OCI-LY7 (cell line): ENCODE measurements around the gene COL13A1. TPM values are rescaled to one million over a fixed set of nuclear protein-coding genes. Genes with fewer than 3 reads are reported as not detected.

Experiments
- BruUV-seq: library from RNA; stranded (reverse); fragments of 400-500 nt; replicated peaks from 2 replicates; lab custom pipeline; 2021; lab: Mats Ljungman, UMichigan
- CTCF ChIA-PET: fragments of 300-600 bp; sonication (Branson Sonifier 250); formaldehyde crosslinking; loops from one replicate; lab custom pipeline; 2022; ENCODE audit warnings: antibody characterized with exemption; ENCODE audit not compliant: unreplicated experiment; lab: Charles Lee
- POLR2A ChIA-PET: fragments of 300-600 bp; sonication (Branson Sonifier 250); formaldehyde crosslinking; loops from one replicate; lab custom pipeline; 2022; ENCODE audit warnings: antibody characterized with exemption; lab: Charles Lee
- DNase-seq: peaks from one replicate; pipeline ENCODE4 v3.0.0-alpha.2; 2015; ENCODE audit warnings: low spot score
- H2AFZ ChIP-seq: fragments of 200-600 bp; sonication (generic), shearing (Covaris generic); 2 replicates; pipeline ENCODE4 v1.6.1; 2014; ENCODE audit warnings: mild to moderate bottlenecking, antibody characterized with exemption, low read length, moderate library complexity
- H3K27ac ChIP-seq: fragments of 200-600 bp; sonication (generic); 2 replicates; pipeline ENCODE4 v1.5.1; 2014; ENCODE audit warnings: mixed run types, low read depth, mild to moderate bottlenecking, moderate library complexity, low read length, inconsistent platforms; ENCODE audit not compliant: poor library complexity, severe bottlenecking
- H3K36me3 ChIP-seq: fragments of 200-600 bp; sonication (generic); 2 replicates; pipeline ENCODE4 v1.6.1; 2014; ENCODE audit warnings: mild to moderate bottlenecking, antibody characterized with exemption, low read length, moderate library complexity, mixed read lengths; ENCODE audit not compliant: insufficient read depth
- H3K4me1 ChIP-seq: fragments of 200-600 bp; sonication (generic); 2 replicates; pipeline ENCODE4 v1.5.1; 2014; ENCODE audit warnings: mild to moderate bottlenecking, low read length; ENCODE audit not compliant: insufficient read depth, poor library complexity, severe bottlenecking
- H3K4me2 ChIP-seq: fragments of 200-600 bp; sonication (generic); 2 replicates; pipeline ENCODE4 v1.6.1; 2014; ENCODE audit warnings: mild to moderate bottlenecking, low read length
- H3K4me3 ChIP-seq: fragments of 200-600 bp; sonication (generic); 2 replicates; pipeline ENCODE4 v1.5.1; 2014; ENCODE audit warnings: mild to moderate bottlenecking, low read depth, low read length; ENCODE audit not compliant: poor library complexity, severe bottlenecking
- H3K79me2 ChIP-seq: fragments of 200-600 bp; sonication (generic); 2 replicates; pipeline ENCODE4 v1.6.1; 2016; ENCODE audit warnings: low read depth, mild to moderate bottlenecking, low read length, moderate library complexity, mixed read lengths; ENCODE audit not compliant: insufficient read depth
- H3K9me2 ChIP-seq: fragments of 200-600 bp; sonication (generic); 2 replicates; pipeline ENCODE4 v1.6.1; 2016; ENCODE audit warnings: mild to moderate bottlenecking, low read length, mixed read lengths; ENCODE audit not compliant: insufficient read depth
- H3K9me3 ChIP-seq: fragments of 200-600 bp; sonication (generic); 2 replicates; pipeline ENCODE4 v1.6.1; 2014; ENCODE audit warnings: mild to moderate bottlenecking, mixed run types, low read length, mixed read lengths
- H4K20me1 ChIP-seq: fragments of 200-600 bp; sonication (generic); 2 replicates; pipeline ENCODE4 v1.6.1; 2014; ENCODE audit warnings: mild to moderate bottlenecking, antibody characterized with exemption, low read length, moderate library complexity, mixed read lengths; ENCODE audit not compliant: insufficient read depth
- CTCF ChIP-seq: fragments of 200-600 bp; sonication (generic); conservative IDR thresholded peaks from 2 replicates; pipeline ENCODE4 v1.5.1; 2014; ENCODE audit warnings: mild to moderate bottlenecking, antibody characterized with exemption, low read length, moderate library complexity, mixed read lengths
- EZH2phosphoT487 ChIP-seq: fragments of 200-600 bp; sonication (generic); IDR thresholded peaks from 2 replicates; pipeline ENCODE4 v1.6.1; 2018; ENCODE audit warnings: low read depth, borderline replicate concordance, mild to moderate bottlenecking, mixed run types, antibody characterized with exemption, low read length, moderate library complexity, mixed read lengths
- intact Hi-C: fragments of 100-400 bp; cut with micrococcal nuclease; formaldehyde crosslinking; loops from one replicate; pipeline ENCODE4 v1.10.0; 2022; ENCODE audit not compliant: unreplicated experiment
- total RNA-seq, 2 experiments: library from RNA; depleted of rRNA in 1 of 2; stranded (reverse); fragments of >200 nt in 1 of 2; shearing (Covaris generic) in 1 of 2; gene quantifications; 2 replicates each; pipeline ENCODE4 v1.2.3, GENCODE V29; 2014 to 2022

The COL13A1 gene
- total RNA-seq, 2 experiments from 2014 or later: 0.06 TPM; not detected in 1

GRCh38 chr10:69869291-69869961 lies 67.7 kb downstream of the COL13A1 start:
- CTCF ChIA-PET: no interaction called here
- intact Hi-C loops: no loop called here

DNA sequence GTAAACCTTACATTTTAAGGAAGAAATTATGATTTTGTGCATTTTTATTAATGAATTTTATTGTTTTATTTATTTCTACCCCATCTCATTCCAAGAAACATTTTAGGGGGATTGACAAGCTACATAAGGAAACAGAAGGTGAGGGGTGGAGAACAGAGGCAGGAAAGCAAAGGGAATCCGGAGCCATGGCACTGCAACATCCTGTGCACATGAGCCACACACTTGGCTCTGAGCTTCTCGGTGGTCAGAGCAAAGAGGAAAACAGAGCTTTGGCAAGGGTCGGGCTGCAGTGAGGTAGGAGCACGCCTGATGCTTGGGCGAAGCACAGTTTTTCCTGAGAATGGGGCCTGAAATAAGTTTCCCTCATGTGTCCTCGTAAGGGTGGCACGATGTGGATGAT lies 68.9 kb downstream of the COL13A1 start:
- Histone ChIP-seq H3K9me3 (no peaks in the 10 kb centered on the region), H3K36me3 (no peaks in the 10 kb centered on the region), H3K4me3 (no peak overlapping the region), H4K20me1 (no peaks in the 10 kb centered on the region), H3K27ac (no peak overlapping the region), H3K4me1 (no peaks in the 10 kb centered on the region), H3K4me2 (no peak overlapping the region), H3K9me2 (no peaks in the 10 kb centered on the region), H3K79me2 (no peaks in the 10 kb centered on the region), H2AFZ (no peak overlapping the region)
- TF ChIP-seq CTCF (no peak), EZH2phosphoT487 (no peak)
- CTCF ChIA-PET: no interaction called here
- POLR2A ChIA-PET: interaction anchor here (0.7 kb wide), 1 partner anchor 258 kb away, joined by 4 read pairs; no protein-coding TSS in a partner anchor
- intact Hi-C loops: no loop called here
- BruUV-seq: no TSS peak
- DNase-seq: no peak

More at GRCh38 chr10:69869291-69869961, 67.7 kb downstream of the COL13A1 start:
- no peak for DNase-seq
- TF ChIP-seq EZH2phosphoT487 (no peak), CTCF (no peak)
- no peak overlapping the region for H2AFZ ChIP-seq
- no peaks in the 10 kb centered on the region for H3K9me2 ChIP-seq
- no peaks in the 10 kb centered on the region for H3K79me2 ChIP-seq
- POLR2A ChIA-PET: no interaction called here
- H3K27ac ChIP-seq: no peak overlapping the region
- H3K4me1 ChIP-seq: no peaks in the 10 kb centered on the region
- H3K4me3 ChIP-seq: no peak overlapping the region
- no TSS peak for BruUV-seq
- H3K4me2 ChIP-seq: no peak overlapping the region
- H3K36me3 ChIP-seq: no peaks in the 10 kb centered on the region
- no peaks in the 10 kb centered on the region for H4K20me1 ChIP-seq
- H3K9me3 ChIP-seq: no peaks in the 10 kb centered on the region

- ChIA-PET CTCF (no interaction called here), POLR2A (no interaction called here)
- Histone ChIP-seq H3K4me3 (no peak overlapping the region), H3K9me2 (no peaks in the 10 kb centered on the region), H4K20me1 (no peaks in the 10 kb centered on the region), H3K4me2 (no peak overlapping the region), H2AFZ (no peak overlapping the region), H3K36me3 (no peaks in the 10 kb centered on the region), H3K4me1 (no peaks in the 10 kb centered on the region), H3K79me2 (no peaks in the 10 kb centered on the region), H3K27ac (no peak overlapping the region), H3K9me3 (no peaks in the 10 kb centered on the region)
- BruUV-seq: no TSS peak
- no peak for TF ChIP-seq CTCF
- no peak for TF ChIP-seq EZH2phosphoT487
- no peak for DNase-seq
- intact Hi-C loops: no loop called here
Observed at GRCh38 chr10:69871074-69871473, 69.4 kb downstream of the COL13A1 start.
